ENCODE measurements around the gene GTF2IRD1. TPM values are rescaled to one million over a fixed set of nuclear protein-coding genes. Genes with fewer than 3 reads are reported as not detected.
"Not testable (repeated sequence)": the region's sequence is repeated elsewhere in the genome, so short reads cannot be mapped to it uniquely, and the experiment has no call there.

GTF2IRD1 gene
- total and polyA plus RNA-seq, 10 donors, result 2.4 to 6.6 (median 3.6) TPM

GRCh38 chr7:74409571-74409970 lies 44.1 kb upstream of the GTF2IRD1 start:
- Histone ChIP-seq H3K4me3 (no peak overlapping the region), H3K4me1 (no peaks in the 10 kb centered on the region), H3K36me3 (peaks cover 0 to 7% (median 2%) of the 10 kb centered on the region in 6 donors), H3K27ac (no peak overlapping the region), H3K9me3 (no peaks in the 10 kb centered on the region), H3K27me3 (replicated peaks in 1 of 7) (no peaks in the 10 kb centered on the region)
- intact Hi-C loops (cut with DNase I; ENCODE audit: low total_unique reads), result loop anchor here (10.0 kb wide), 1 partner anchor 545 kb away; the partner anchor contains the start of gene TMEM270
- 54 to 72% (median 61%) methylated on average over 7 of the region's 7 CpGs for WGBS, 5 donors
- TF ChIP-seq POLR2AphosphoS5 (IDR thresholded peaks at IDR 0.05) (no peak), CTCF (IDR thresholded peaks at IDR 0.05 in 8 of 11, conservative IDR thresholded peaks at IDR 0.05 in 3 of 11) (no peak), POLR2A (IDR thresholded peaks at IDR 0.05) (no peak)
- no peak for DNase-seq

- no peaks in the 10 kb centered on the region for H3K9me3 ChIP-seq
- DNase-seq, result no peak
- no peaks in the 10 kb centered on the region for H3K4me1 ChIP-seq
- no peak overlapping the region for H3K4me3 ChIP-seq
- TF ChIP-seq POLR2AphosphoS5 (IDR thresholded peaks at IDR 0.05) (no peak), CTCF (IDR thresholded peaks at IDR 0.05 in 8 of 11, conservative IDR thresholded peaks at IDR 0.05 in 3 of 11) (no peak), POLR2A (IDR thresholded peaks at IDR 0.05) (no peak)
- no peaks in the 10 kb centered on the region for H3K27me3 ChIP-seq (replicated peaks in 1 of 7)
- intact Hi-C loops (cut with DNase I; ENCODE audit: low total_unique reads), result loop anchor here (10.0 kb wide), 1 partner anchor 634 kb away; no protein-coding TSS in a partner anchor
- H3K27ac ChIP-seq, result no peak overlapping the region
- WGBS, 5 donors, result 71 to 78% (median 74%) methylated on average over 2 of the region's 2 CpGs
- no peaks in the 10 kb centered on the region for H3K36me3 ChIP-seq
These were observed 42.9 kb upstream of the GTF2IRD1 start for GRCh38 chr7:74410772-74411171.

- H3K27me3 ChIP-seq (replicated peaks in 1 of 7); H3K27ac ChIP-seq; DNase-seq; H3K36me3 ChIP-seq; H3K4me1 ChIP-seq; H3K4me3 ChIP-seq; H3K9me3 ChIP-seq: not testable (repeated sequence)
- intact Hi-C loops (cut with DNase I; ENCODE audit: low total_unique reads), result loop anchor here (10.0 kb wide), 1 partner anchor 633 kb away; no protein-coding TSS in a partner anchor
- WGBS, 5 donors, result 81 to 85% (median 83%) methylated on average over 5 of the region's 5 CpGs
These were observed 42.1 kb upstream of the GTF2IRD1 start for GRCh38 chr7:74411571-74411970.

- no peak for DNase-seq
- Histone ChIP-seq H3K9me3 (no peaks in the 10 kb centered on the region), H3K4me1 (peaks cover 0 to under 1% (median 0%) of the 10 kb centered on the region in 6 donors), H3K27ac (no peak overlapping the region), H3K4me3 (no peak overlapping the region), H3K27me3 (replicated peaks in 1 of 7) (no peaks in the 10 kb centered on the region), H3K36me3 (no peaks in the 10 kb centered on the region)
- intact Hi-C loops (cut with DNase I; ENCODE audit: low total_unique reads), result loop anchor here (10.0 kb wide), 1 partner anchor 633 kb away; no protein-coding TSS in a partner anchor
- TF ChIP-seq POLR2AphosphoS5 (IDR thresholded peaks at IDR 0.05) (no peak), POLR2A (IDR thresholded peaks at IDR 0.05) (no peak), CTCF (IDR thresholded peaks at IDR 0.05 in 8 of 11, conservative IDR thresholded peaks at IDR 0.05 in 3 of 11) (no peak)
- 41 to 51% (median 46%) methylated on average over 4 of the region's 4 CpGs for WGBS, 5 donors
These were observed 41.6 kb upstream of the GTF2IRD1 start for GRCh38 chr7:74412056-74412455.

GRCh38 chr7:74412603-74413002 lies 41.1 kb upstream of the GTF2IRD1 start:
- no peak for DNase-seq
- Histone ChIP-seq H3K4me1 (peaks cover 0 to 5% (median 2%) of the 10 kb centered on the region in 6 donors), H3K36me3 (no peaks in the 10 kb centered on the region), H3K9me3 (no peaks in the 10 kb centered on the region), H3K4me3 (no peak overlapping the region), H3K27me3 (replicated peaks in 1 of 7) (no peaks in the 10 kb centered on the region), H3K27ac (no peak overlapping the region)
- no peak for TF ChIP-seq POLR2AphosphoS5 (IDR thresholded peaks at IDR 0.05)
- TF ChIP-seq POLR2A (IDR thresholded peaks at IDR 0.05), result no peak
- no peak for TF ChIP-seq CTCF (IDR thresholded peaks at IDR 0.05 in 8 of 11, conservative IDR thresholded peaks at IDR 0.05 in 3 of 11)
- 79 to 94% (median 87%) methylated on average over 3 of the region's 3 CpGs for WGBS, 5 donors
- intact Hi-C loops (cut with DNase I; ENCODE audit: low total_unique reads), result loop anchor here (10.0 kb wide), 1 partner anchor 632 kb away; no protein-coding TSS in a partner anchor

GRCh38 chr7:74414595-74415333 lies 38.9 kb upstream of the GTF2IRD1 start:
- H3K27ac ChIP-seq; H3K9me3 ChIP-seq; DNase-seq; H3K4me1 ChIP-seq; H3K27me3 ChIP-seq (replicated peaks in 1 of 7); H3K36me3 ChIP-seq; H3K4me3 ChIP-seq: not testable (repeated sequence)
- intact Hi-C loops (cut with DNase I; ENCODE audit: low total_unique reads), result loop anchor here (5.0 to 10.0 kb wide), 2 partner anchors 153 to 630 kb away; no protein-coding TSS in a partner anchor
- WGBS, 5 donors, result 87% methylated on average over 7 of the region's 7 CpGs; no CpG with 5 or more reads in 4 of the 5 donors

Measured in spleen (tissue), 11 donors.